PC-9 (cell line): ENCODE data around the gene GUCY1A2. TPM values are rescaled to one million over a fixed set of nuclear protein-coding genes. Genes with fewer than 3 reads are reported as not detected.

Experiments used
- BruUV-seq: library from RNA; stranded (reverse); fragments of 400-500 nt; replicated peaks from 2 replicates; lab custom pipeline; 2021; lab: Mats Ljungman, UMichigan
- CTCF ChIA-PET: fragments of 300-600 bp; sonication (Branson Sonifier 250); formaldehyde crosslinking; loops from one replicate; lab custom pipeline; 2022; ENCODE audit warnings: antibody characterized with exemption; lab: Charles Lee
- POLR2A ChIA-PET: fragments of 300-600 bp; sonication (Branson Sonifier 250); formaldehyde crosslinking; loops from one replicate; lab custom pipeline; 2022; ENCODE audit warnings: antibody characterized with exemption; ENCODE audit not compliant: unreplicated experiment; lab: Charles Lee
- DNase-seq, 2 experiments: peaks; one replicate each; pipeline versions ENCODE4 v3.0.0 to v3.0.0-alpha.2; 2015 to 2022; ENCODE audit warnings: mixed read lengths in 1 of 2
- H2AFZ ChIP-seq: fragments of 200-600 bp; sonication (generic); 2 replicates; pipeline ENCODE4 v1.8.1; 2017; ENCODE audit warnings: antibody characterized with exemption
- H3F3A ChIP-seq: fragments of 200-600 bp; sonication (generic); 2 replicates; pipeline ENCODE4 v1.8.1; 2017; ENCODE audit warnings: antibody characterized with exemption, mild to moderate bottlenecking, low read depth; ENCODE audit not compliant: insufficient read depth
- H3K27ac ChIP-seq: fragments of 200-600 bp; sonication (generic); 2 replicates; pipeline ENCODE4 v1.6.1; 2016; ENCODE audit warnings: mixed run types
- H3K27me3 ChIP-seq: fragments of 200-600 bp; sonication (generic); 2 replicates; pipeline ENCODE4 v1.6.1; 2016; ENCODE audit warnings: low read depth, mixed run types; ENCODE audit not compliant: insufficient read depth
- H3K36me3 ChIP-seq: fragments of 200-600 bp; sonication (generic); 2 replicates; pipeline ENCODE4 v1.6.1; 2016; ENCODE audit warnings: low read depth, mixed run types
- H3K4me1 ChIP-seq: fragments of 200-600 bp; sonication (generic); replicated peaks from 2 replicates; pipeline ENCODE4 v1.6.1; 2016; ENCODE audit warnings: mixed run types; ENCODE audit not compliant: insufficient read depth
- H3K4me2 ChIP-seq: fragments of 200-600 bp; sonication (generic); 2 replicates; pipeline ENCODE4 v1.6.1; 2017; ENCODE audit warnings: mixed run types
- H3K4me3 ChIP-seq: fragments of 200-600 bp; sonication (generic); 2 replicates; pipeline ENCODE4 v1.6.1; 2016; ENCODE audit warnings: mixed run types
- H3K79me2 ChIP-seq: fragments of 200-600 bp; sonication (generic); 2 replicates; pipeline ENCODE4 v1.6.1; 2017; ENCODE audit warnings: low read depth, mixed run types
- H3K9me2 ChIP-seq: fragments of 200-600 bp; sonication (generic); 2 replicates; pipeline ENCODE4 v1.8.1; 2017; ENCODE audit warnings: mild to moderate bottlenecking; ENCODE audit not compliant: insufficient read depth
- H3K9me3 ChIP-seq: fragments of 200-600 bp; sonication (generic); 2 replicates; pipeline ENCODE4 v1.8.1; 2016; ENCODE audit warnings: low read depth; ENCODE audit not compliant: insufficient read depth
- H4K20me1 ChIP-seq: fragments of 200-600 bp; sonication (generic); 2 replicates; pipeline ENCODE4 v1.8.1; 2017; ENCODE audit not compliant: insufficient read depth
- EZH2 ChIP-seq: fragments of 200-600 bp; sonication (generic); IDR thresholded peaks from 2 replicates; pipeline ENCODE4 v1.8.0; 2017; ENCODE audit warnings: antibody characterized with exemption, low read depth
- intact Hi-C: fragments of 100-400 bp; cut with micrococcal nuclease; formaldehyde crosslinking; loops from one replicate; pipeline ENCODE4 v1.10.0; 2022; ENCODE audit not compliant: unreplicated experiment
- total RNA-seq: library from RNA; stranded (reverse); gene quantifications from 2 replicates; pipeline ENCODE4 v1.2.3, GENCODE V29; 2021
- TF ChIP-seq, protein P1 (sequence below): fragments of 200-600 bp; sonication (generic); conservative IDR thresholded peaks from 2 replicates; pipeline ENCODE4 v1.6.1; 2017; ENCODE audit warnings: mixed run types, antibody characterized with exemption, mild to moderate bottlenecking, moderate library complexity

The GUCY1A2 gene
- total RNA-seq, 1 experiment from 2014 or later = not detected

DNA sequence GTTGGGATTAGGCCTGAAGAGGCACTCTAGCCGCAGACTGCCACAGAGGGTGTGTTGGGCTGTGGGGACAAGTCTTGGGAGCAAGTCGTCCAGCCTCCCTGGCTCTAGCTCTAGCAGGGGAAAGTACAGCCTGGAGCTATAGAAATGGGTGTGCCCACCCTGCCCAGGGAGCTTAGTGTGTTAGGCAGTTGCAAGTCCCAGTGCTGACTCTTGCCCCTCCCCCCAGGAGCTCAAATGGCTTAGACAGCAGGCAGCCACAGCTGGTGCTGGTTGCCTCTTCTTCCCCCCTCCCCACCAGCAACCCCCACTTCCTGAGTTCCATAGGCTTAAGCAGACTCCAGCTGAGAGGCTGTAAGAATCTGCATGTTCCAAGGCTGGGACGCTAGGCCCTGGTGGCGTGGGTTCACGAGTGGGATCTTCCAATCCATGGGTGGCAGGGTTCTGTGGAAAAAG lies 61.2 kb downstream of the GUCY1A2 start:
- TF ChIP-seq, protein P1, sequence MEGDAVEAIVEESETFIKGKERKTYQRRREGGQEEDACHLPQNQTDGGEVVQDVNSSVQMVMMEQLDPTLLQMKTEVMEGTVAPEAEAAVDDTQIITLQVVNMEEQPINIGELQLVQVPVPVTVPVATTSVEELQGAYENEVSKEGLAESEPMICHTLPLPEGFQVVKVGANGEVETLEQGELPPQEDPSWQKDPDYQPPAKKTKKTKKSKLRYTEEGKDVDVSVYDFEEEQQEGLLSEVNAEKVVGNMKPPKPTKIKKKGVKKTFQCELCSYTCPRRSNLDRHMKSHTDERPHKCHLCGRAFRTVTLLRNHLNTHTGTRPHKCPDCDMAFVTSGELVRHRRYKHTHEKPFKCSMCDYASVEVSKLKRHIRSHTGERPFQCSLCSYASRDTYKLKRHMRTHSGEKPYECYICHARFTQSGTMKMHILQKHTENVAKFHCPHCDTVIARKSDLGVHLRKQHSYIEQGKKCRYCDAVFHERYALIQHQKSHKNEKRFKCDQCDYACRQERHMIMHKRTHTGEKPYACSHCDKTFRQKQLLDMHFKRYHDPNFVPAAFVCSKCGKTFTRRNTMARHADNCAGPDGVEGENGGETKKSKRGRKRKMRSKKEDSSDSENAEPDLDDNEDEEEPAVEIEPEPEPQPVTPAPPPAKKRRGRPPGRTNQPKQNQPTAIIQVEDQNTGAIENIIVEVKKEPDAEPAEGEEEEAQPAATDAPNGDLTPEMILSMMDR = no peak
- TF ChIP-seq EZH2 = no peak
- Histone ChIP-seq H3K27me3 (no peaks in the 10 kb centered on the region), H4K20me1 (no peaks in the 10 kb centered on the region), H3K9me3 (no peaks in the 10 kb centered on the region), H3K36me3 (no peaks in the 10 kb centered on the region), H3K9me2 (no peaks in the 10 kb centered on the region), H3K4me3 (no peak overlapping the region), H3K27ac (no peak overlapping the region), H3K4me2 (no peak overlapping the region), H2AFZ (no peak overlapping the region), H3K4me1 (peaks cover 21% of the 10 kb centered on the region), H3F3A (0 out of 2 replicates have a peak, but pooled peaks cover 5% of the 10 kb centered on the region), H3K79me2 (no peaks in the 10 kb centered on the region)
- ChIA-PET POLR2A (no interaction called here), CTCF (no interaction called here)
- intact Hi-C loops = no loop called here
- no TSS peak for BruUV-seq
- DNase-seq = no peak

DNA sequence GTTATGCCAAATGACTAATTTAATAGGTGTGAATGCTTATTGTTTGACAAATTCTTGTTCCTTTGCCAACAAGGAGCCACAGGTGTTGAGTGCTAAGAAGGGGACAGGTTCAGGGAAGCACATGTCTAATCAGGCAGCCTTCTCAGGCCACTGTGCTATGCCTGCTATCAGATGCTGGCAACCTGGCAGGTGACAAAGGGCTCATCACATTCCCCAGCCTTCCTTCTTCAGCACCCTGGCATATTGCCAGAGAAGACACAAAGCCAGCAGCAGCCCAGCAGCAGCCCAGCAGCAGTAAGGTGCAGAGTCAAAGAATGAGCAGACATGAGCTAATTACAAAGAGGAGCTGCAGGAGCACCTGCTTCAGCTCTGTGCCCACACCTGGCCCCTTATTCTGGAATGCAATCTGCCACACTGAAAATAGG lies 68.2 kb downstream of the GUCY1A2 start:
- Histone ChIP-seq H3K9me3 (no peaks in the 10 kb centered on the region), H3K27ac (no peak overlapping the region), H3K4me3 (no peak overlapping the region), H3K27me3 (no peaks in the 10 kb centered on the region), H3K4me1 (no peaks in the 10 kb centered on the region), H3K36me3 (no peaks in the 10 kb centered on the region), H3K9me2 (0 out of 2 replicates have a peak, but pooled peaks cover 3% of the 10 kb centered on the region), H4K20me1 (no peaks in the 10 kb centered on the region), H3K79me2 (no peaks in the 10 kb centered on the region), H2AFZ (no peak overlapping the region), H3F3A (no peaks in the 10 kb centered on the region), H3K4me2 (no peak overlapping the region)
- DNase-seq = peak; percentile 54 to 78
- POLR2A ChIA-PET = no interaction called here
- intact Hi-C loops = no loop called here
- BruUV-seq = no TSS peak
- CTCF ChIA-PET = no interaction called here
- TF ChIP-seq EZH2 = no peak
- TF ChIP-seq, protein P1 = no peak

DNA sequence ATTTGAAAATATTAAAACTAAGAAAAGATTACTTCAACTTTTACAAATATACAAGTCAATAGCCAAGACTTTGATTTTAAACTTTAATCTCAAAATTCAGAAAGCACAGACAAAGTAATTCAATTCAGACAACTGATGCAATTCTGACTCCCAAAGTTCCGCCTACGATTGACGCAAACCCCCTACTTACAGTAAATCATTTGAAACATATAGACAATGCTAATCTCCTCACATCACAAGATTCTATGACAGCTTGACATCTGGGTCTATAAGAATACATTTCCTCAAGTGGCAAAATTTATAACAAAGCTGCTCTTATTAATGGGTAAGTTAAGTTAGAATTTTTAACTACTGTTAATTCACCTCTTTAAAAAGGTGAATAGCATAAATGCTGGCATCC lies 75.2 kb downstream of the GUCY1A2 start:
- H3K27ac ChIP-seq = no peak overlapping the region
- H3K79me2 ChIP-seq = no peaks in the 10 kb centered on the region
- CTCF ChIA-PET = no interaction called here
- H4K20me1 ChIP-seq = no peaks in the 10 kb centered on the region
- H3K9me3 ChIP-seq = no peaks in the 10 kb centered on the region
- TF ChIP-seq, protein P1 = no peak
- TF ChIP-seq EZH2 = no peak
- no peaks in the 10 kb centered on the region for H3K27me3 ChIP-seq
- intact Hi-C loops = no loop called here
- no TSS peak for BruUV-seq
- no peaks in the 10 kb centered on the region for H3K4me1 ChIP-seq
- DNase-seq = no peak
- no peak overlapping the region for H3K4me3 ChIP-seq
- H3K9me2 ChIP-seq = 0 out of 2 replicates have a peak, but pooled peaks cover 6% of the 10 kb centered on the region
- no peaks in the 10 kb centered on the region for H3K36me3 ChIP-seq
- H3F3A ChIP-seq = no peaks in the 10 kb centered on the region
- H3K4me2 ChIP-seq = no peak overlapping the region
- no peak overlapping the region for H2AFZ ChIP-seq
- POLR2A ChIA-PET = no interaction called here
